HepG2 (cell line): ENCODE results near the gene TWNK. TPM values are rescaled to one million over a fixed set of nuclear protein-coding genes. Genes with fewer than 3 reads are reported as not detected.

Experiments
- AKAP8 ChIP-seq: sonication (generic); formaldehyde crosslinking; IDR thresholded peaks from 2 replicates; pipeline ENCODE4 v1.5.1; 2020; ENCODE audit warnings: mild to moderate bottlenecking, missing genetic modification reagents
- HNRNPH1 ChIP-seq: fragments of 200-400 bp; formaldehyde crosslinking; optimal IDR thresholded peaks from 2 replicates; pipeline ENCODE3; 2017; ENCODE audit warnings: mild to moderate bottlenecking, low read depth, low read length
- HNRNPK ChIP-seq: fragments of 200-400 bp; formaldehyde crosslinking; IDR thresholded peaks from 2 replicates; pipeline ENCODE4 v1.6.1; 2018; ENCODE audit warnings: low read length, low read depth, moderate library complexity, mild to moderate bottlenecking; ENCODE audit not compliant: poor library complexity, severe bottlenecking
- MED1 ChIP-seq: sonication (generic); formaldehyde crosslinking; IDR thresholded peaks from 2 replicates; pipeline ENCODE4 v1.4.0; 2020; ENCODE audit warnings: missing genetic modification reagents
- NFE2 ChIP-seq: sonication (generic); formaldehyde crosslinking; IDR thresholded peaks from 2 replicates; pipeline ENCODE4 v1.4.0; 2020; ENCODE audit warnings: missing genetic modification reagents
- NFIB ChIP-seq: sonication (generic); formaldehyde crosslinking; IDR thresholded peaks from 2 replicates; pipeline ENCODE4 v1.9.0; 2021; ENCODE audit warnings: missing genetic modification reagents, mild to moderate bottlenecking, borderline replicate concordance
- PAF1 ChIP-seq: IDR thresholded peaks from 2 replicates; pipeline ENCODE4 v1.6.1; 2016; ENCODE audit warnings: missing genetic modification reagents, missing compliant biosample characterization
- POLR2G ChIP-seq: fragments of 200-400 bp; formaldehyde crosslinking; IDR thresholded peaks from 2 replicates; pipeline ENCODE4 v1.6.1; 2018; ENCODE audit warnings: mild to moderate bottlenecking, low read depth, low read length, moderate library complexity
- RBM22 ChIP-seq: fragments of 200-400 bp; formaldehyde crosslinking; optimal IDR thresholded peaks from 2 replicates; pipeline ENCODE3; 2017; ENCODE audit warnings: mild to moderate bottlenecking, low read length, moderate library complexity
- SMAD3 ChIP-seq: sonication (generic); formaldehyde crosslinking; IDR thresholded peaks from 2 replicates; pipeline ENCODE4 v1.4.0; 2020; ENCODE audit warnings: missing genetic modification reagents
- TEAD3 ChIP-seq: optimal IDR thresholded peaks from 2 replicates; pipeline ENCODE3; 2016; ENCODE audit warnings: borderline replicate concordance
- ZNF235 ChIP-seq: sonication (generic); formaldehyde crosslinking; IDR thresholded peaks from 2 replicates; pipeline ENCODE4 v1.8.1; 2023; ENCODE audit warnings: mild to moderate bottlenecking, missing genetic modification reagents, borderline replicate concordance
- ZNF432 ChIP-seq: sonication (generic); formaldehyde crosslinking; IDR thresholded peaks from 2 replicates; pipeline ENCODE4 v1.5.0; 2020; ENCODE audit warnings: missing genetic modification reagents, mild to moderate bottlenecking, borderline replicate concordance
- ZNF746 ChIP-seq: sonication (generic); formaldehyde crosslinking; IDR thresholded peaks from 2 replicates; pipeline ENCODE4 v1.8.0; 2022; ENCODE audit warnings: mild to moderate bottlenecking, missing genetic modification reagents
- ZNF878 ChIP-seq: sonication (generic); formaldehyde crosslinking; IDR thresholded peaks from 2 replicates; pipeline ENCODE4 v1.8.1; 2023; ENCODE audit warnings: mild to moderate bottlenecking, missing genetic modification reagents, moderate library complexity
- polyA plus RNA-seq, 8 experiments: library from polyadenylated mRNA; depleted of rRNA in 3 of 8; stranded (reverse) in 7 of 8; unstranded in 1 of 8; fragments of >200 nt; fragmentation: Illumina TruSeq in 4 of 8; extraction: Trizol in 4 of 8; gene quantifications; 2 replicates each; pipeline versions ENCODE4 v1.2.1 to v1.2.3, GENCODE V29; 2011 to 2016; ENCODE audit warnings: low read depth in 4 of 8, missing spikeins in 1 of 8, mixed read lengths in 1 of 8; ENCODE audit not compliant: insufficient read depth in 1 of 8
- total RNA-seq, 5 experiments: library from RNA; depleted of rRNA; stranded (reverse); fragments of >200 nt; fragmentation: Illumina TruSeq; extraction: Trizol; gene quantifications; 2 replicates each; pipeline ENCODE4 v1.2.3, GENCODE V29; 2016; ENCODE audit warnings: low read depth in 1 of 5
- TF ChIP-seq, protein P1 (sequence below): sonication (generic); formaldehyde crosslinking; IDR thresholded peaks from 2 replicates; pipeline ENCODE4 v1.5.0; 2020; ENCODE audit warnings: mild to moderate bottlenecking, missing genetic modification reagents, moderate library complexity
- TF ChIP-seq, protein P2 (sequence below): sonication (generic); formaldehyde crosslinking; IDR thresholded peaks from 2 replicates; pipeline ENCODE4 v1.4.0; 2020; ENCODE audit warnings: missing genetic modification reagents
- TF ChIP-seq, protein P3 (sequence below): sonication (generic); formaldehyde crosslinking; IDR thresholded peaks from 2 replicates; pipeline ENCODE4 v1.8.1; 2023; ENCODE audit warnings: mild to moderate bottlenecking, missing genetic modification reagents
- TF ChIP-seq, protein P4 (sequence below): sonication (generic); formaldehyde crosslinking; IDR thresholded peaks from 2 replicates; pipeline ENCODE4 v1.5.1; 2020; ENCODE audit warnings: missing genetic modification reagents, mild to moderate bottlenecking, borderline replicate concordance
- TF ChIP-seq, protein P5 (sequence below): sonication (generic); formaldehyde crosslinking; IDR thresholded peaks from 2 replicates; pipeline ENCODE4 v1.4.0; 2020; ENCODE audit warnings: missing genetic modification reagents, borderline replicate concordance
- TF ChIP-seq, protein P6 (sequence below): IDR thresholded peaks from 2 replicates; pipeline ENCODE4 v1.6.1; 2018; ENCODE audit warnings: missing genetic modification reagents

Gene TWNK
- total and polyA plus RNA-seq, 2 of the 13 experiments (the other 11 are each of a cell fraction or from before 2014, with no cell fraction given), result 10.7 to 16.5 TPM

DNA sequence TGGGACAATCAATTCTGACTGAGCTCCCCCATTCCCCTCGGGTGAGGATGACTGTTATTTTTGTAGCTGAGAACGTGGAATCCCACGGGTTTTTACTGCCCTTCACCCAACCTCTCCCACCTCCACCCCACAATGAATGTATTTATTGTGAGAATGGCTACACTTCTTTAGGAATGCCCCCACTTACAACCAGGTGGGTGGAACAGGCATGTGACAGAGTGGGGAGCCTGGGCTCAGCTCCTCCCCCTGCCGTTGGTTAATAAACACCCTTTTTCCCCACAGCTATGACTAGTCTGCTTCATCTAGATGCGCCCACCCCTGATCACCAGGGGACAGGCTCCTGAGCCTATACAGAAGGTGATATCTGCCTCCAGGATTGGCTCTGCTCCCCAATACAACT is 2.0 kb upstream of the TWNK start (continued):
- TF ChIP-seq, protein P1, sequence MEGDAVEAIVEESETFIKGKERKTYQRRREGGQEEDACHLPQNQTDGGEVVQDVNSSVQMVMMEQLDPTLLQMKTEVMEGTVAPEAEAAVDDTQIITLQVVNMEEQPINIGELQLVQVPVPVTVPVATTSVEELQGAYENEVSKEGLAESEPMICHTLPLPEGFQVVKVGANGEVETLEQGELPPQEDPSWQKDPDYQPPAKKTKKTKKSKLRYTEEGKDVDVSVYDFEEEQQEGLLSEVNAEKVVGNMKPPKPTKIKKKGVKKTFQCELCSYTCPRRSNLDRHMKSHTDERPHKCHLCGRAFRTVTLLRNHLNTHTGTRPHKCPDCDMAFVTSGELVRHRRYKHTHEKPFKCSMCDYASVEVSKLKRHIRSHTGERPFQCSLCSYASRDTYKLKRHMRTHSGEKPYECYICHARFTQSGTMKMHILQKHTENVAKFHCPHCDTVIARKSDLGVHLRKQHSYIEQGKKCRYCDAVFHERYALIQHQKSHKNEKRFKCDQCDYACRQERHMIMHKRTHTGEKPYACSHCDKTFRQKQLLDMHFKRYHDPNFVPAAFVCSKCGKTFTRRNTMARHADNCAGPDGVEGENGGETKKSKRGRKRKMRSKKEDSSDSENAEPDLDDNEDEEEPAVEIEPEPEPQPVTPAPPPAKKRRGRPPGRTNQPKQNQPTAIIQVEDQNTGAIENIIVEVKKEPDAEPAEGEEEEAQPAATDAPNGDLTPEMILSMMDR (CRISPR knock-in tag), result peak; percentile 53
- TF ChIP-seq, protein P2, sequence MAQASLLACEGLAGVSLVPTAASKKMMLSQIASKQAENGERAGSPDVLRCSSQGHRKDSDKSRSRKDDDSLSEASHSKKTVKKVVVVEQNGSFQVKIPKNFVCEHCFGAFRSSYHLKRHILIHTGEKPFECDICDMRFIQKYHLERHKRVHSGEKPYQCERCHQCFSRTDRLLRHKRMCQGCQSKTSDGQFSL (CRISPR knock-in tag), result 0 out of 2 replicates have a peak, but pooled peaks have one; percentile 47
- no peak for TF ChIP-seq NFE2
- TF ChIP-seq, protein P3, sequence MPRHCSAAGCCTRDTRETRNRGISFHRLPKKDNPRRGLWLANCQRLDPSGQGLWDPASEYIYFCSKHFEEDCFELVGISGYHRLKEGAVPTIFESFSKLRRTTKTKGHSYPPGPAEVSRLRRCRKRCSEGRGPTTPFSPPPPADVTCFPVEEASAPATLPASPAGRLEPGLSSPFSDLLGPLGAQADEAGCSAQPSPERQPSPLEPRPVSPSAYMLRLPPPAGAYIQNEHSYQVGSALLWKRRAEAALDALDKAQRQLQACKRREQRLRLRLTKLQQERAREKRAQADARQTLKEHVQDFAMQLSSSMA (CRISPR knock-in tag), result no peak
- 0 out of 2 replicates have a peak, but pooled peaks have one; percentile 40 for TF ChIP-seq PAF1
- TF ChIP-seq NFIB (CRISPR knock-in tag), result no peak
- no peak for TF ChIP-seq HNRNPH1
- peak; percentile 40 for TF ChIP-seq TEAD3
- no peak for TF ChIP-seq ZNF746 (CRISPR knock-in tag)
- TF ChIP-seq RBM22, result peak; percentile 80
- TF ChIP-seq POLR2G, result peak; percentile 21; the same call in 1 of the 2 replicates
- TF ChIP-seq, protein P4, sequence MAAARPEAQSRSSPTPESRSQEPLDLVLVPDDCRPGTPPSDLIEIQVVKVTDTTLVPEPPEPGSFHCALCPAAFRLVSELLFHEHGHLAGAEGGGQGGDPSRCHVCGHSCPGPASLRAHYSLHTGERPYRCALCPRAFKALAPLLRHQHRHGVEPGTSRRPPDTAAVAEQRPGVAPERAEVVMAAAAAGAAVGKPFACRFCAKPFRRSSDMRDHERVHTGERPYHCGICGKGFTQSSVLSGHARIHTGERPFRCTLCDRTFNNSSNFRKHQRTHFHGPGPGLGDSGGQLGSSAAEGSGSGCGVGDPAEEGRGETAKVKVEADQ, result no peak
- TF ChIP-seq HNRNPK, result peak; percentile 5
- no peak; the same call in 1 of the 2 replicates for TF ChIP-seq ZNF878 (CRISPR knock-in tag)
- no peak for TF ChIP-seq ZNF235 (CRISPR knock-in tag)
- TF ChIP-seq SMAD3 (CRISPR knock-in tag), result no peak
- TF ChIP-seq MED1 (CRISPR knock-in tag), result 0 out of 2 replicates have a peak, but pooled peaks have one; percentile 18
- TF ChIP-seq AKAP8 (CRISPR knock-in tag), result no peak
- TF ChIP-seq, protein P5, sequence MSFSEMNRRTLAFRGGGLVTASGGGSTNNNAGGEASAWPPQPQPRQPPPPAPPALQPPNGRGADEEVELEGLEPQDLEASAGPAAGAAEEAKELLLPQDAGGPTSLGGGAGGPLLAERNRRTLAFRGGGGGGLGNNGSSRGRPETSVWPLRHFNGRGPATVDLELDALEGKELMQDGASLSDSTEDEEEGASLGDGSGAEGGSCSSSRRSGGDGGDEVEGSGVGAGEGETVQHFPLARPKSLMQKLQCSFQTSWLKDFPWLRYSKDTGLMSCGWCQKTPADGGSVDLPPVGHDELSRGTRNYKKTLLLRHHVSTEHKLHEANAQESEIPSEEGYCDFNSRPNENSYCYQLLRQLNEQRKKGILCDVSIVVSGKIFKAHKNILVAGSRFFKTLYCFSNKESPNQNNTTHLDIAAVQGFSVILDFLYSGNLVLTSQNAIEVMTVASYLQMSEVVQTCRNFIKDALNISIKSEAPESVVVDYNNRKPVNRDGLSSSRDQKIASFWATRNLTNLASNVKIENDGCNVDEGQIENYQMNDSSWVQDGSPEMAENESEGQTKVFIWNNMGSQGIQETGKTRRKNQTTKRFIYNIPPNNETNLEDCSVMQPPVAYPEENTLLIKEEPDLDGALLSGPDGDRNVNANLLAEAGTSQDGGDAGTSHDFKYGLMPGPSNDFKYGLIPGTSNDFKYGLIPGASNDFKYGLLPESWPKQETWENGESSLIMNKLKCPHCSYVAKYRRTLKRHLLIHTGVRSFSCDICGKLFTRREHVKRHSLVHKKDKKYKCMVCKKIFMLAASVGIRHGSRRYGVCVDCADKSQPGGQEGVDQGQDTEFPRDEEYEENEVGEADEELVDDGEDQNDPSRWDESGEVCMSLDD, result peak; percentile 33; the same call in 1 of the 2 replicates
- TF ChIP-seq ZNF432, result no peak
- TF ChIP-seq, protein P6, sequence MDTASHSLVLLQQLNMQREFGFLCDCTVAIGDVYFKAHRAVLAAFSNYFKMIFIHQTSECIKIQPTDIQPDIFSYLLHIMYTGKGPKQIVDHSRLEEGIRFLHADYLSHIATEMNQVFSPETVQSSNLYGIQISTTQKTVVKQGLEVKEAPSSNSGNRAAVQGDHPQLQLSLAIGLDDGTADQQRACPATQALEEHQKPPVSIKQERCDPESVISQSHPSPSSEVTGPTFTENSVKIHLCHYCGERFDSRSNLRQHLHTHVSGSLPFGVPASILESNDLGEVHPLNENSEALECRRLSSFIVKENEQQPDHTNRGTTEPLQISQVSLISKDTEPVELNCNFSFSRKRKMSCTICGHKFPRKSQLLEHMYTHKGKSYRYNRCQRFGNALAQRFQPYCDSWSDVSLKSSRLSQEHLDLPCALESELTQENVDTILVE (CRISPR knock-in tag), result peak; percentile 51; the same call in 1 of the 2 replicates
